Measurements from ENCODE around the gene MED12L.
A peak's percentile ranks its signal among the peaks of the same experiment; 100 is the strongest.

The MED12L gene

DNA sequence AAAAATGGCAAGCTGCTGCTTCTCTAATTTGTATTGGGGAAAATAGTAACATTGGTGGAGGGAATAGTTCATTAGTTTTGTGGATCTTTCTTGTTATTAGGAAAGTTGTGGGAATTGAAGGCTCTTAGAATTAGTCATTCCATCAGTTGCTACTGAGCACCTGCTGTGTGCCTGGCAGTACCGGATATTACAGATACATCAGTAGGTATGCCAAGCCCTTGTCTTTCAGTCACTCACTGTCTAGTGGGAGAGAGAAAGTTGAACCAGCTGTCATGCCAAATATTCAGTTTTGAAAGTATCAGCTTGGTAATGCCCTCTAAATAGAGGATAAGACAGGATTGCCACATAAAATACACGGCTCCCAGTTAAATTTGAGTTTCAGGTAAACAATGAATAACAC is 342.9 kb downstream of the MED12L start:
- no peak for DNase-seq

DNA sequence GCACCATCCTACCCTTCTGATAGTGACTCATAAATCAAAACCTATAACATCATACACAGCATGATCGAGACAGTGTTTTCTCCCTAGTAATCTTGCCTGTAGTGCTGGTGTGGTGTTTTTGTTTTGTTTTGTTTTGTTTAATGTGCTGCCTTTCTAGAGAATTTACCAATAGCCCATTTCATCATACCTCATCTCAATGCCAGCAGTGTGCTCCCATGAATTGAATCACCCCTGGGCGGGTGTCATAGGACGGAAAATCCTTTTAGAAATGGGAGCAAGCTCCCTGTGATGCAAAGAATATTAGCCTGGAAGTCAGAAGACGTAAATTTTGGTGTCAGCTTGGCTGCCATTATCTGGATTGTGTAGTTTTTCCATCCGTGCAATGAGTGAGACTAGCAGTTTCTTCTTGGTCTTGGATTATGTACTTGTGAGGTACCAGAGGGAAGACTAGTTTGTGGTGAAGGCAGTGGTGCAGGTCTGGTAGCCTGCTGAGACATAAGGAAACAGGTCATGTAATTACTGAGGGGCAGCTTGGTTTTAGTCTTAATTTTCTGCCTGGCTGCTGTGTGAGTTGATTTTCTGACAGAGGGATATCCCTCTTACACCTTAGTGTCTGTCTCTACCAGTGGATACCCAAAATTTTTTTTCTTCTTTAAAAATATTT is 345.5 kb downstream of the MED12L start:
- no peak for DNase-seq

DNA sequence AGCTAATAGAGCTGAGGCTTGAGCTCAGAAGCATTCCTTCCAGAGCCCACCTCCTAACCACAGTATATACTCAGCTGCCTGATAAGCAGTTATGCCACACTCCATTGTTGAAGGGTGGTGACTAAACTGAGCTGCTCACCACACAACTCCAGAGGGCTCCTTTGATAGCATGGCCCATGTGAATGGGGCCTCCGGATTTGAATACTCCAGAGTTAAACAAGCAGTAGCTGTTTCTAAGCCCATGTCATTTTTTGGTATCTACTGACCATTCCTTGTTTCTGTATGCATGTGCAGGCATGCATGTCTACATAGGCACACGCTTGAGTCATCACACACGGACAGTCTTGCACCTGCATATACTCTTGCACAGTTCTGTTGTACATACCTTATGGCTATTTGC is 346.5 kb downstream of the MED12L start:
- DNase-seq, result no peak

DNA sequence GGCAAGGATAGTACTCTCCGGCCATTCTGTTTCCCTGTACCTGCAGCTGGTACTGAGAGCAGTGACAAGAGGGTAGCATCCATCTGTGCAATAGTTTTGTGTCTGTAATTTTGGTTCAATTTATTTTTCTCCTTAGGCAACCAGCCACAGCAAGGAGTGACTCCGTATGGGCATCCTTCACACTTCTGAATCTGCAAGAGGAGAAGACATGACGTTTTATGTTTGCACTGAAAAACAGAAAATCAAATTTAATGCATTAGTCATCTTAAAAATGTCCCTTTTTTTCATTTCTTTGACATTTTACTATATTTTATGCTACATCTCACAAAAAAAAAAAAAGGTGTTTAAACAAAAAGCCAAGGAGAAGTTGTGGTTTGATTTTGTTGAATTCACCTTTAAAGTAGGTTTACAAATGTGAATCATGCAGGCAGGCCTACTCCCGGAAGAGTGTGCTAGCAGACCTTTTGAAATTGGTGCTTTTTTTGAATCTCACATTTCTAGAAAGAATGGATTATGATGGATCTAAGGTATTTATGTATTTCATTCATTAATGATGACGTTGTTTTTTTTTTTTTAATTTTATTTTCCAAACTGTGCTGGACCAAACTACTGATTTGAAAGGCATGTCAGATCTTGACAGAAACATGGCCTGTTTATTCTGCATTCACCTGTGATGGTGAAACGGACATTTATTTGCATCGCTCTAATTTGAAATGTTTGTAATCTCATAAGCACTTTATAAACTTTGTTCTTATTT is 347.3 kb downstream of the MED12L start:
- DNase-seq, result no peak

DNA sequence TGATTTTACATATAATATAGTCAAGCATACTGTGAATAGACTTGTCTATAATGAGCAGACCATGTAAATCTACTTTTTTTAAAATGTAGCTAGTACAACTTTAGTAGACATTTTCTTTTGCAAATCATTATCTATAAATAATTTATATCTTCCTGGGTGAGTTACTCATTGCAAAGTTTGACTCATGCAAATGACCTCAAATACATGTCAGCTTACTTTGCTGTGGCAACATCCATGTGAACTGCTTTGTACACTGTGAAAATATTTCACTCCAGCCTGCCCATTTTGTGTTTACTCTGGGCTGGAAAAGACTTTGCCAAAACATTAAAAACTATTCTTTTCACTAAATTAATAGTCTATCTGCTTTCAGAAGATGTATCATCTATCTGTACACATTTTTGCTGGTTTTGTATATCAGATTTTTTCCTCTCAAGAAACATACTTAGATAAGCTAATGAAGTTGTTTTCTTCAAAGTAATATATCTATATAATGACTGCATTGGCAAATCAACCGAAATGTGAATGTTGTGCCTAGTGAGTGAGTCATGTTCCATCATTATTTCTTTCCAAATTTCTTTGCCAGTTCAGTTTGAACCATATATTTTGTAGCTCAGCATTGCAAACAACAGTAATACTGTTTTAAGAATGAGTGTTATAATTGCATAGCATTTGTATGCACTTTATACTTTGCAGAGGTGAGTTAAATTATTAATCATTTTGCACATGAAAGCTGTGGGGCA is 348.9 kb downstream of the MED12L start:
- no peak for DNase-seq

DNA sequence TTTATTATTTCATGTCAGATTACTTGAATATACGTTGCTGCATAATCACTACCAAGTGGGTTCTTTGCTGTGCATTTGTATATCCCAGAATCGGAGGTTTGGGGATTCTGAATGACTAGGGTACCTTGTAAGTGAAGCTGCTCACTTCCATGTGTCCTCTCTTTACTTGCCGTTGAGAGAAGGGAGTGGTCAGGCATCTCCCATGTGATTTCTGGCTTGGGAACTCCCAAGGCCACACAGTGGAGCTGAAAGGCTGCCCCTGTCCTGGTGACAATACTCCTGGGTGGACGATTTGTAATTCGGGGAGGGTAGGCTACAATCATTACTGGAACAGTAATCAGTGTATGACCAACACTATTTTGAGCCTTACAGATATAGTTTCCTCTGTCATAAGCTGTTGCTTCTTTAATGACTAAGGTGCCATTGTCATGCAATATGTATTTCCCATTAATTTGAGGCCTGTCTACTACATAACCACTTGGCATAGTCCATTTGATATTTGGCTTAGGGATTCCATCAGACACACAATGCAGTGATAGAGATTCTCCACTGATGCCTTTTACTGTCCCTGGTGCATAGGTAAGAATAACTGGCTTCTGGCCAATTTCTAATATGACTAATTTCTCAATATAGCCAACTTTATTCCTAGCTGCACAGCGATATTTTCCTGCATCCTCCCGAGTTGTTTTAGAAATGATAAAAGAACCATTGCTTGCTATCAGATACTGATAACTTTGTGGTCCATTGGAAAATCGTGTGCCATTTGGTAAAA is 351.4 kb downstream of the MED12L start:
- no peak for DNase-seq

DNA sequence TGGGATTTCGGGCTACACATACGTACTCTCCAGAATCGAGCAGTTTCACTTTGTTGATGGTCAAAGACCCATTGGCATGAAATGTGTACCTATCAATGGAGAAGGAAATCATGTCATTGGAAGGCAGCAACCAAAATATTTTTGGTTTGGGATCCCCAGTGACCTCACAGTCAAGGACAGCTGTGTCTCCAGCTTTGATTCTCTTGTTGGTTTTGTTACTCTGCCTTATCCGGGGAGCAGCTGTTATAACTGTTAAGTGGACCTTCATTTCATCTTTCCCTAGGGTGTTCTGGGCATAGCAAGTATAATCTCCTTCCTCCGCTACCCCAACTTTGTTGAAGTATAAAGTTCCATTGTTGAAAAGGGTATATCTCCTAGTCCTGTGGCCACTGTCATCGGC is 352.4 kb downstream of the MED12L start:
- no peak for DNase-seq

DNA sequence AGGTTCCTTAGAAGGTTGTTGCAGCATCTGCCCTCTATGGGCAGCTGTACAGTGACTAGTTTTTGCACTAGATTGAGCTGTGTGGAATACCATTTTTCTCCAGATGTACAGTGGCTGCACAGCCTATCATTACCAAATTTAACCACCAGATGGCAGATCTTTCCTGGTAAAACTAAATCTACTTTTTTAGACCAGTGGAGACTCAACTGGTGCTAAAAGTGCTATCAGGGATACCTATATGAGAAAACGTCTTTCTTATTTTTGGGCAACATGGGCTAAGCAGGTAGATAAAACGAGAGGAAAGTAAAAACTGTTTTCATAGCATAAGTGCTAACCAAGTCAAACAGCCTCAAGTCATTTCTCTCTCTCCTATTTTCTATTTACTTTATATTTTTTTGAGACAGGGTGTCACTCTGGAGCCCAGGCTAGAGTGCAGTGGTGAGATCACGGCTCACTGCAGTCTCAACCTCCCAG is 354.2 kb downstream of the MED12L start:
- peak; percentile 67 for DNase-seq

DNA sequence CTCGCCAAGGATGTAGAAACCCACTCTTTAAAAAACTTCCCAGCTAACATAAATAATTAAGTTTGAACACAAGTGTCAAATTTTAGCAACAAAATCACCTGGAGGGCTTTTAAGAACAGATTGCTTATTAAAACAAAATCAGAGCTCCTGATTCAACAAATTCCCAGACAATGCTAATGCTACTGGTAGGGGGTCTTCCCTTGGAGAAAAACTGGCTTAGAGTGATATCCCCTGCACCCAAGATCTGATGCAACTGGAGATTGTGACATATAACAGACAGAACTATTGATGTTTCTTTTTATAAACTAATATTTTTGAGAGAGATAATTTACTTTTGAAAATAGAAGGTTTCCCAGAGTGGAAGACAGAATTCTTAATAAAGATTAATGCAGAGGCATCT is 355.5 kb downstream of the MED12L start:
- DNase-seq, result no peak

DNA sequence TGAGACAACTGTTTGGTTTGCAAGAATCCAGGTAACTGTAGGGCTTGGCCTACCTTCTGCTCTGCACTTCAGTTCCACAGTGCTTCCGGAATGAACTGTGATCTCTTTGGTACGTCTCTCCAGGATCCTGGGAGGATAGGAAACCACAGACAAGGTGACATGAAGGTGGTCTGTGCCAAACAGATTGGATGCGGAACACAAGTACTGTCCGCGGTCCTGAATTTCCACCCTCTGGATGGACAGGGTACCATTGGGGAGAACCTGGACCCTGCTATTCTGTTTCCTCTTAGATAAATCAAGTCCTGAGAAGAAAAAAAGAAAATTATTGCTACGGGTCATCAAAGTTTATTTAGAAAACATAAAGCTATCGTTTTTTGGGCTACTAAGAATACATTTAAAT is 358.1 kb downstream of the MED12L start:
- DNase-seq, result no peak

DNA sequence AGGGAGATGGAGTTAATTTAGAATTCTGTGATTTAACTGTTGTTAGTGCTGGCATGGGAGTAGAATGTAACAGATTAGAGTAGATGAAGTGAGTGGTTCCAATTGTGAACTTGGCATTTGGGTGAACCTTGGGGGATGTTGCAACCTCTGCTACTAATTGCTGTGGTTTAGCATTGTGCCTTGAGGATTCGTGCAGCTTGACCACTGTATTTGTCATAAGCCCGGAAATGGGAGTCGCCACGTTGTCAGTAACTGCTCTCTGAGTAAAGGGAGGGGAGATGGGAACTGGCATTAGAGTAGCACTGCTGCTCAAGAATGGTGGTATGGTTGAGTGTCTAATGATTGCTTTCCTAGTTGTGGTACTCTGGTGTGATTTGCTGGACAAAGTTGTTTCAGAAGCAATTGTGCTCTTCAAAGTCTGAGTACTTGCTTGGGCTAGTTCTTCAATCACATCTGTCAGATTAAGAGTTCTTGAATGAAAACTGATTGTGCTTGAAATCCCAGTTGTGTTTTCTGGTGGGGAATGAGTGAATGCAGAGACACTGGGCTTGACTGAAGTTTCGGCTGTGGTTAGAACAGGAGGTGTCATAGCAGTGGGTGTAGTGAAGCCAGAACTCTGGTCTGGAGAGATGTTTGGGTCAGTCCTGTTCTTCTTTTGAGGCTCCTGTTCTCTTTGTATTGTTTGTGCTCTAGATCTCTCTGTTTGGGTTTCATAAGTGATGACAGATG is 360.0 kb downstream of the MED12L start:
- DNase-seq, result no peak

DNA sequence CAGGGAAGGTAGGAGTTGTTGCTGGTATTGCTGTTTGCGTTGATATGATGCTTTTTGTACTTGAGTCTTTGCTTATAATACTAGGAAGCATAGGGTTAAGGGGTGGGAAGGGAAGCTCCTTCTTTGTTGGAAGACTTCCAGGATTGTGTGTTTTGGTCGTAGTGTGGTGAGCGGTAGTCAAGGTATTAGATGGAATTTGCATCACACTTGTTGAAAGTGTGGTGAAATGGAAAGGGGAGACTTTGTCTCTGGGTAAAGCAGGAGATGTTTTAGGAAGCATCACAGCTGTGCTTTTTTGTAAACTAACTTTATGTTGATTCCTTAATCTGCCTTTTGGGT is 360.5 kb downstream of the MED12L start:
- DNase-seq, result no peak

DNA sequence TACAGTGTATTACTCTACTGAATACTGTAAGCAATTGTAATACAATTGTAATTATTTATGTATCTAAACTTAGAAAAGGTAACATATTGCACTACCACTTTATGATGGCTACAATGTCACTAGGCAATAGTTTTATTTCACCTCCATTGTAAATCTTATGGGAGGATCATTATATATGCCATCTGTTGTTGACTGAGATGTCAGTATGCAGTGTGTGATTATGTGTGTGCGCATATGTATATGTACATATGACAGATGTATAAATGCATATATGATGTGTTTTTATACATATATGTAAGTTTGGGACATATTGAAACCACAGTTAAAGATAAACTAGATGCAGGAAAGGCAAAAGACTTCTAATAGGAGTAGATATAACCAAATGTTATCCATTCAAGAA is 366.9 kb downstream of the MED12L start:
- DNase-seq, result no peak

DNA sequence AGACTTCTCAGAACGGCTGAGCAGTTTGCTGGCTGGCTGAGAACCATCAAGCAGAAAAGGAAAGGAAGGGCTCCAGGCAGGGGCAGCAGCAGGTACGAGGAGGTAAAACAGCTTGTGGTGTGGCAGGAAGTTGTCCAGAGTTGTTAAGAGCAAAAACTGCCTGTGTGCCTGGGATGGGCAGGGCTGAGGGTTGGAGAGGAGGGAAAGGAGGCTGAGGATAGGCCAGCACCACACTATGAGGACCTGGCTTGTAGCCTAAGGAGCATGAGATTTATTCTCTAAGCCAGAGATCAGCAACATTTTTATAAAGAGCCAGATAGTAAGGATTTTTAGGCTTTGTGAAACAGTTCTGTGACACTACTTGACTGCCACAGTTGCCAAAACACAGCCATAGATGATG is 367.4 kb downstream of the MED12L start:
- no peak for DNase-seq

DNA sequence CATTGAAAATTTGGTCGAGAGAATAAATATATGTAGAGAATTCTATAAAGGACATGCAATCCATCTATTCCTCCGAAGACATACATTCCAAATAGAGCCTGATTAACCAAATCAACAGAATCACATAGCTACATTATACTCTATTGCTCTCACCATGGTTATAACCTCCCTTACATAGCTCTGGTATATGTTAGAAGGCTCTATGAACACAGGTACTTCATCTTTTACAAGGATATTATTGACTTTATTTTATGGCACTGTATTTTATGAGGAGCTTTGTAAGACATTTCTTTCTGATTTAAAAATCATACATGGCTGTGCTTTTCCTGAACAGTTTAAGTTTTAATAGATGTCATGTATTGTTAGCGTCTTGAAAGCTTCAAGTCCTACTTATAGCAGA is 370.6 kb downstream of the MED12L start:
- DNase-seq, result no peak

DNA sequence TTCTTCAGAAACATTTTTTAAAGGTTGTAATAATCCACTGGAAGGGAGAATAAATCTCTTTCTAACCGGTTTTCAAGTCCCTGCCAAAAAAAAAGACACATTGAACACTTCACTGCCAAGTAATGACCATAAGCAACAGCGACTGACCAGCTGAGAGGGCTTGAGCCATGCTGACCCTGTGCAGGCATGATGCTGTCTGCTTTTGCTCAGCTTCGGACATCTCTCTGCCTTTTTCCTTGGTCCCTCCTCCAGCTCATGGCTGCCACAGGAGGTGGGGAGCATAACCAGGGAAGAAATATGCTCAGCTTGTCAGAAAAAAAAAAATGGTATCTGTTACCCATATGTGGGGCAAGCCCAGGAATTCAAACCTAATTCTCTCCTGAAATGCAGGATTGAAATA is 373.9 kb downstream of the MED12L start:
- no peak for DNase-seq

DNA sequence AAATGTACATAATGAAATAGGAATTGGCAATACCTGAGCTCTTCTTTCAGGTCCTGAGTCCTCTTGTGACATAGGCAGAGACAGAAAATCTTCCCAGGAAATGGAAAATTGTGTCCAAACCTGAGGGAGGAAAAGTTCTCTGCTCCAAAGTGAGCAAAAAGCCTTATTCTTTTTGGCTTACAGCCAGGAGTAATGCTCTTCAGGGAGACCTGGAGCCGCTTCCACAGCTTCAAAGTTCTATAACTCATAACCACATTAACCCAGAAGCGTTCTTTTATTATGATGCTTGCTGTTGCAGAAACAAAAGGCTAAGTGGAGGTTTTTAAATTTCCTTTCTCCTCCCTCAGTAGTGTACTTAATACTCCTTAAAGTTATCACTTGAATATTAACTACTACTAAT is 374.8 kb downstream of the MED12L start:
- no peak for DNase-seq

DNA sequence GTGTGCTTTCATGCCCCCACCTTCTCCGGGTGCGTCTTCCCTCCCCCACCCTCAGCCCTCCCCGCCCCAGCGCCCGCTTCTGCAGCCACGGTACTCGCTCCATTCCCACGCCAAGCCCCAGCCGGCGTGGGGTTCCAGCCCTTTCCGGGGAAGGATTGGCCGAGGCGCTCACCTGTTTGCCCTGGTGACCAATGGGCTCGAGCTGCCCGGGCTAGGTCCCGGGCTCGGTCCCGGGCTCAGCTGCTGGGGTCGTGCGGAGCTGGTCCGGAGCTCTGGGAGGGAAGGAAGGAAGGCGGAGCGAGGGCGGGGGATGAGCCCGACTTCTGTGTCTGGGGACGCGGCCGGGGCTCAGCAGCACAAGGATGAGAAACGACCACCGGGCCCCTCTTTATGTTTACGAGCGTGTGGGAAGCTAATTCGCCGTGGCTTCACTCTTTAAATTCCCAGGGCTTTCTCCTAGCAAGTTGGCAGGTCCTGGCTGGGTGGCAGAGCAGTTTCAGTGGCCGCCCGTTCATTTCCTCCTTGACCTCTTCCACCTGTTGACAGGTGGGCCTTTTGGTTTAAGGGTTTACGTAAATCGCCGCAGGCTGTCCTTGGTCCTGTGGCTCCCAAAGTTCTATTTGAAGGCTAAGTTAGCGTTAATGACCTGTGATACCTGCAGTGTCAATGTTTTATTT is 375.4 kb downstream of the MED12L start, which contains the start of gene IGSF10:
Gene IGSF10, minus strand, starts transcription at position 288 of the 677 bp plus-strand sequence. CDS start 2,352 bp downstream, outside the sequence.
- DNase-seq, result no peak

DNA sequence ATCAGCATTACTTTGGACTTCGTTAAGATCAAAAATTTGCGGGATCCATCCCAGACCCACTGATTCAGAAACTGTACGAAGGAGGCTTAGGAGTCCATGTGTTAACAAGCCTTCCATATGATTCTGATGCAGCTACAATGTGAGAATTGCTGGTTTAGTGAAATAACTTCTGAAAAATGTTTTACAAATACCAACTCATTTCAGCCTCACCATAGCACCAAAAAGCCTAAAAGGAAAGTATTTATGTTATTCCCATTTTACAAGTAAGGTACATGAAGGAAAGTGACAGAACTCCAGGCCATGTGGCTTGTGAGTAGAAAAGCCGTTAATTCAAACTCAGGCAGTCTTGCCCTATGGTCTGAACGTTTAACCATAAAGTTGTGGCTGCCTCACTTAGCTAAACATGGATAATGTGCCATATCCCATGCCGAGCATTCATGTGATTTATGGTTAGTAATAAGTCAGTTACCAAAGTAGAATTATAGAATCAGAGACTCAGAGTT is 376.9 kb downstream of the MED12L start:
- DNase-seq, result no peak

DNA sequence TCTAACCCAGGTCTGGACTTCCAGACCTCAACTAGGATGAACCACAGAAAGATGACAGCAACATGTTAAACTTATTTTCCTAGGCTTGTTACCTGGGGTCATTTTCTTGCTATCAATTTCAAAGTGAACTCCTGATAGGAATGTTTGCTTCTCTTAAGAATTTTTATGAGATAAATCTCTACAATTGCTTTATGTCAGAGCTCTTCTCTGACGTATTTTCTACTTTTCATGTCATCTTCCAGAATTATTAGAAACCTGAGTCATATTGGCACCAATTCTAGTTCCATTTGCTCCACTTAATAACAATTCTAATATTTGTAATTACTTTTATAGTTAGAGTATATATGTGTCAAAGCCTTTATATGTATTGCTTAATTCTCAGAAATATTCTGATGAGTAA is 377.5 kb downstream of the MED12L start:
- no peak for DNase-seq

DNA sequence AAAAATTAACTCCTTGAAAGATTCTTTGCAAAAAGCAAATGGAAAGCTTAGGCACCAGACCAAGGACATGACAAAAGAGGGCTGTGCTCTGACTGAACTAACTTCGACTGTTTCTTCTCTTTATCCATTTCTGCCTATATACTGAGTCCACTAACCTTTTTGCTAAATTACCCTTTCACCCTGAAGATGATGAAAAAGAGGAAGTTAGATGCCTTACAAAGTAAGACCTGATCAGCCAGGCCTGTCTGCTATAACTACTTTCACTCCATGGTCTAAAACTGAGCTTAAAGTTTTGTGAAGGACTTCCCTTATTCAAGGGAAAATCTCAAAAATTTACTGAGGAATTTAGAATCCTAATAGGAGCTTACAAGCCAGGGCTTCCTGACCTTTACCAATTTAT is 381.6 kb downstream of the MED12L start:
- no peak for DNase-seq

Data from midbrain (tissue), 1 donor.